Neural cell (in vitro differentiated cells): ENCODE data around the gene GATA6. TPM values are rescaled to one million over a fixed set of nuclear protein-coding genes. Genes with fewer than 3 reads are reported as not detected.

ENCODE experiments used
- H2AFZ ChIP-seq: fragments of 200-600, 300-800 bp; sonication (generic), shearing (Covaris generic); 2 replicates; pipeline ENCODE4 v1.6.0; 2014; ENCODE audit warnings: low read depth, mild to moderate bottlenecking, antibody characterized with exemption, low read length, moderate library complexity
- H3F3A ChIP-seq: fragments of 200-600 bp; shearing (Covaris generic); 2 replicates; pipeline ENCODE4 v1.6.1; 2016; ENCODE audit warnings: mild to moderate bottlenecking, moderate library complexity, mixed read lengths, antibody characterized with exemption, low read length; ENCODE audit not compliant: insufficient read depth, poor library complexity, severe bottlenecking
- H3K27ac ChIP-seq: fragments of 200-600, 300-800 bp; sonication (generic), shearing (Covaris generic); 2 replicates; pipeline ENCODE4 v1.5.1; 2014; ENCODE audit warnings: mild to moderate bottlenecking, low read length, moderate library complexity
- H3K27me3 ChIP-seq: fragments of 300-800, 200-600 bp; sonication (generic), shearing (Covaris generic); 2 replicates; pipeline ENCODE4 v1.6.0; 2014; ENCODE audit warnings: mild to moderate bottlenecking, low read depth, low read length, moderate library complexity; ENCODE audit not compliant: insufficient read depth
- H3K36me3 ChIP-seq: fragments of 300-800, 200-600 bp; sonication (generic), shearing (Covaris generic); 2 replicates; pipeline ENCODE4 v1.5.1; 2014; ENCODE audit warnings: mild to moderate bottlenecking, antibody characterized with exemption, low read length, moderate library complexity; ENCODE audit not compliant: insufficient read depth
- H3K4me2 ChIP-seq: fragments of 300-800, 200-600 bp; sonication (generic), shearing (Covaris generic); 2 replicates; pipeline ENCODE4 v1.6.0; 2014; ENCODE audit warnings: mild to moderate bottlenecking, low read length
- H3K4me3 ChIP-seq: fragments of 300-800, 200-600 bp; sonication (generic), shearing (Covaris generic); 2 replicates; pipeline ENCODE4 v1.5.1; 2014; ENCODE audit warnings: mild to moderate bottlenecking, low read length, moderate library complexity
- H3K79me2 ChIP-seq: fragments of 200-600 bp; shearing (Covaris generic); replicated peaks from 2 replicates; pipeline ENCODE4 v1.6.0; 2014; ENCODE audit warnings: mild to moderate bottlenecking, low read length, moderate library complexity; ENCODE audit not compliant: insufficient read depth
- H3K9ac ChIP-seq: fragments of 300-800, 200-600 bp; sonication (generic), shearing (Covaris generic); 2 replicates; pipeline ENCODE4 v1.6.1; 2016; ENCODE audit warnings: mild to moderate bottlenecking, low read length, mixed read lengths
- H3K9me2 ChIP-seq: fragments of 200-600 bp; shearing (Covaris generic); 2 replicates; pipeline ENCODE4 v1.6.1; 2016; ENCODE audit warnings: mild to moderate bottlenecking, low read length, mixed read lengths; ENCODE audit not compliant: insufficient read depth
- H3K9me3 ChIP-seq: fragments of 200-600, 300-800 bp; sonication (generic), shearing (Covaris generic); 2 replicates; pipeline ENCODE4 v1.6.1; 2016; ENCODE audit warnings: mild to moderate bottlenecking, mixed run types, low read length, moderate library complexity, mixed read lengths
- H4K20me1 ChIP-seq: fragments of 200-600 bp; shearing (Covaris generic); 2 replicates; pipeline ENCODE4 v1.6.1; 2016; ENCODE audit warnings: mild to moderate bottlenecking, mixed run types; ENCODE audit not compliant: insufficient read depth
- EP300 ChIP-seq: fragments of 450-650 bp; conservative IDR thresholded peaks from 2 replicates; pipeline ENCODE4 v1.6.1; 2014; ENCODE audit warnings: antibody characterized with exemption, mild to moderate bottlenecking, moderate library complexity; ENCODE audit not compliant: poor library complexity, severe bottlenecking
- EZH2 ChIP-seq: fragments of 200-600, 300-800 bp; shearing (Covaris generic), sonication (generic); IDR thresholded peaks from 2 replicates; pipeline ENCODE4 v1.6.1; 2014; ENCODE audit warnings: antibody characterized with exemption, low read length, borderline replicate concordance, mild to moderate bottlenecking; ENCODE audit not compliant: insufficient read depth, poor library complexity, severe bottlenecking
- MXI1 ChIP-seq: fragments of 450-650 bp; conservative IDR thresholded peaks from 2 replicates; pipeline ENCODE4 v1.6.1; 2014; ENCODE audit warnings: antibody characterized with exemption, mild to moderate bottlenecking; ENCODE audit not compliant: poor library complexity, severe bottlenecking
- POLR2AphosphoS5 ChIP-seq: IDR thresholded peaks from 2 replicates; pipeline ENCODE4 v1.6.1; 2012
- RAD21 ChIP-seq: fragments of 450-650 bp; conservative IDR thresholded peaks from 2 replicates; pipeline ENCODE4 v1.6.1; 2014; ENCODE audit warnings: antibody characterized with exemption, mild to moderate bottlenecking, moderate library complexity
- SMC3 ChIP-seq: fragments of 450-650 bp; conservative IDR thresholded peaks from 2 replicates; pipeline ENCODE4 v1.6.1; 2014; ENCODE audit warnings: antibody characterized with exemption, mild to moderate bottlenecking, moderate library complexity; ENCODE audit not compliant: poor library complexity
- TAF1 ChIP-seq: IDR thresholded peaks from 2 replicates; pipeline ENCODE4 v1.6.1; 2012; ENCODE audit warnings: low read depth
- polyA plus RNA-seq: library from polyadenylated mRNA; depleted of rRNA; stranded (reverse); fragments of >200 nt; gene quantifications from 2 replicates; pipeline ENCODE4 v1.2.3, GENCODE V29; 2014
- TF ChIP-seq, protein P1 (sequence below): IDR thresholded peaks from 2 replicates; pipeline ENCODE4 v1.6.1; 2012; ENCODE audit warnings: borderline replicate concordance
- TF ChIP-seq, protein P2 (sequence below): fragments of 450-650 bp; IDR thresholded peaks from 2 replicates; pipeline ENCODE4 v1.5.1; 2014; ENCODE audit warnings: antibody characterized with exemption, mild to moderate bottlenecking, moderate library complexity; ENCODE audit not compliant: poor library complexity, severe bottlenecking

GATA6 gene
- polyA plus RNA-seq, 1 donor from 2014 or later, result not detected

DNA sequence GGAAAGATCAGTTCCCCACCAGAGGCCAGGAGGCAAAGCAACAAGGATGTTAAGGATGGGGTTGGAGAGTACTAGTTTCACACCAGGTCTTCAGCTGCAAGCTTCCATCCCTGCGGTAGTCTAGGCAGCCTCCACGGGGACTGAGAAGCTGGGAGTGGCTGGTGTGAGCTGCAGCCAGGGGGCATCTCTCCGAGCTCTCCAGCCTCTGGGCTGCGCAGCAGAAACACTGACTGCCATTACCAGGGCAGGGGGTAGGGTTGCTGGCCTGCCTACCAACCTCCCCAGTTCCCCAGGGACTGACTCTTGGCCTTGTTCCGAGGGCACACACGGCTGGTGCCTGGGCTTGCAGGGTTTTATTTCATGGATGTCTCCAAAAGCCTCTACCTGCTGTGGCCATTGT, 15.9 kb downstream of the GATA6 start:
- no peaks in the 10 kb centered on the region for H3K9me3 ChIP-seq
- no peak overlapping the region for H3K4me3 ChIP-seq
- no peaks in the 10 kb centered on the region for H3K9me2 ChIP-seq
- no peak overlapping the region for H3K27ac ChIP-seq
- H3K9ac ChIP-seq, result no peak overlapping the region
- H3K27me3 ChIP-seq, result peaks cover 21% of the 10 kb centered on the region
- H3K4me2 ChIP-seq, result no peak overlapping the region
- H3K36me3 ChIP-seq, result no peaks in the 10 kb centered on the region
- TF ChIP-seq, protein P1, sequence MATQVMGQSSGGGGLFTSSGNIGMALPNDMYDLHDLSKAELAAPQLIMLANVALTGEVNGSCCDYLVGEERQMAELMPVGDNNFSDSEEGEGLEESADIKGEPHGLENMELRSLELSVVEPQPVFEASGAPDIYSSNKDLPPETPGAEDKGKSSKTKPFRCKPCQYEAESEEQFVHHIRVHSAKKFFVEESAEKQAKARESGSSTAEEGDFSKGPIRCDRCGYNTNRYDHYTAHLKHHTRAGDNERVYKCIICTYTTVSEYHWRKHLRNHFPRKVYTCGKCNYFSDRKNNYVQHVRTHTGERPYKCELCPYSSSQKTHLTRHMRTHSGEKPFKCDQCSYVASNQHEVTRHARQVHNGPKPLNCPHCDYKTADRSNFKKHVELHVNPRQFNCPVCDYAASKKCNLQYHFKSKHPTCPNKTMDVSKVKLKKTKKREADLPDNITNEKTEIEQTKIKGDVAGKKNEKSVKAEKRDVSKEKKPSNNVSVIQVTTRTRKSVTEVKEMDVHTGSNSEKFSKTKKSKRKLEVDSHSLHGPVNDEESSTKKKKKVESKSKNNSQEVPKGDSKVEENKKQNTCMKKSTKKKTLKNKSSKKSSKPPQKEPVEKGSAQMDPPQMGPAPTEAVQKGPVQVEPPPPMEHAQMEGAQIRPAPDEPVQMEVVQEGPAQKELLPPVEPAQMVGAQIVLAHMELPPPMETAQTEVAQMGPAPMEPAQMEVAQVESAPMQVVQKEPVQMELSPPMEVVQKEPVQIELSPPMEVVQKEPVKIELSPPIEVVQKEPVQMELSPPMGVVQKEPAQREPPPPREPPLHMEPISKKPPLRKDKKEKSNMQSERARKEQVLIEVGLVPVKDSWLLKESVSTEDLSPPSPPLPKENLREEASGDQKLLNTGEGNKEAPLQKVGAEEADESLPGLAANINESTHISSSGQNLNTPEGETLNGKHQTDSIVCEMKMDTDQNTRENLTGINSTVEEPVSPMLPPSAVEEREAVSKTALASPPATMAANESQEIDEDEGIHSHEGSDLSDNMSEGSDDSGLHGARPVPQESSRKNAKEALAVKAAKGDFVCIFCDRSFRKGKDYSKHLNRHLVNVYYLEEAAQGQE, result no peak
- TF ChIP-seq POLR2AphosphoS5 (no peak), TAF1 (no peak), MXI1 (no peak), EP300 (no peak), EZH2 (no peak), RAD21 (no peak), SMC3 (no peak)
- TF ChIP-seq, protein P2, sequence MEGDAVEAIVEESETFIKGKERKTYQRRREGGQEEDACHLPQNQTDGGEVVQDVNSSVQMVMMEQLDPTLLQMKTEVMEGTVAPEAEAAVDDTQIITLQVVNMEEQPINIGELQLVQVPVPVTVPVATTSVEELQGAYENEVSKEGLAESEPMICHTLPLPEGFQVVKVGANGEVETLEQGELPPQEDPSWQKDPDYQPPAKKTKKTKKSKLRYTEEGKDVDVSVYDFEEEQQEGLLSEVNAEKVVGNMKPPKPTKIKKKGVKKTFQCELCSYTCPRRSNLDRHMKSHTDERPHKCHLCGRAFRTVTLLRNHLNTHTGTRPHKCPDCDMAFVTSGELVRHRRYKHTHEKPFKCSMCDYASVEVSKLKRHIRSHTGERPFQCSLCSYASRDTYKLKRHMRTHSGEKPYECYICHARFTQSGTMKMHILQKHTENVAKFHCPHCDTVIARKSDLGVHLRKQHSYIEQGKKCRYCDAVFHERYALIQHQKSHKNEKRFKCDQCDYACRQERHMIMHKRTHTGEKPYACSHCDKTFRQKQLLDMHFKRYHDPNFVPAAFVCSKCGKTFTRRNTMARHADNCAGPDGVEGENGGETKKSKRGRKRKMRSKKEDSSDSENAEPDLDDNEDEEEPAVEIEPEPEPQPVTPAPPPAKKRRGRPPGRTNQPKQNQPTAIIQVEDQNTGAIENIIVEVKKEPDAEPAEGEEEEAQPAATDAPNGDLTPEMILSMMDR, result no peak
- no peak overlapping the region for H2AFZ ChIP-seq
- no peaks in the 10 kb centered on the region for H3K79me2 ChIP-seq
- no peaks in the 10 kb centered on the region for H3F3A ChIP-seq
- no peaks in the 10 kb centered on the region for H4K20me1 ChIP-seq

DNA sequence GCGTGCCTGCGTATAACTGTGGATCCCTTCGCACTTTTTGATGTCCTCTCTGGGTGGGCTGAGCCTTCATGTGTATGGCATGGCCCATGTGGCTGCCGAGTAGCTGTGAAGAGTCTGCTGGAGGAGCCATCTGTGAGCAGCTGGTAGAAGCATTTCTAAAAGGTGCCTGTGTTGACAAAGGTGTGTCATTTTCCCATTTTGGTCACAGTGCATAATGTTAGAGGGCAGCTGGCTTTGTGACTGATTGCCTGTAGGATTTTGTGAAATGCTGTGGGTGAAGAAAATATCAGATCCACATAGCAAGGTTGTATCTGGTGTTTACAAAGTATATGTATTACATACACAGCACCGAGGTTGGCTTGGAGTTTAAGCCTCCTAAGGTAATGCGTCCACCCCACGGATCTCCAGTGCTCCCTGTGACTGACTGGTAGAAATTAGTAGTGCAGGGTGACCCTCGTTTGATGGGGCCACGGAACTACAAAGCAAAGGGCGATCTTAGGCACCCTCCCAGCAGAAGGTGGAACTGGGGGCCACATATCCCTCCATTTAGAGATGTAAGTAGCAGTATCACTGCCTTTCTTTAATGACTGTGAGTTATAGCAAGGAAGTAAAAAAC, 16.5 kb downstream of the GATA6 start:
- Histone ChIP-seq H3K9me3 (no peaks in the 10 kb centered on the region), H3F3A (no peaks in the 10 kb centered on the region), H4K20me1 (no peaks in the 10 kb centered on the region), H2AFZ (no peak overlapping the region), H3K27ac (no peak overlapping the region), H3K9me2 (no peaks in the 10 kb centered on the region), H3K9ac (no peak overlapping the region), H3K36me3 (no peaks in the 10 kb centered on the region), H3K4me2 (no peak overlapping the region), H3K79me2 (no peaks in the 10 kb centered on the region), H3K4me3 (no peak overlapping the region), H3K27me3 (peaks cover 15% of the 10 kb centered on the region)
- TF ChIP-seq, protein P1, result no peak
- TF ChIP-seq RAD21, result no peak
- no peak for TF ChIP-seq EZH2
- TF ChIP-seq POLR2AphosphoS5, result no peak
- no peak for TF ChIP-seq MXI1
- no peak for TF ChIP-seq SMC3
- TF ChIP-seq, protein P2, result no peak
- no peak for TF ChIP-seq EP300
